Right lobe of liver (tissue), 6 donors: ENCODE results near the gene IPMK. TPM values are rescaled to one million over a fixed set of nuclear protein-coding genes. Genes with fewer than 3 reads are reported as not detected.
A peak's percentile ranks its signal among the peaks of the same experiment; 100 is the strongest.

Experiments used
- ATAC-seq, 4 donors: fragments of 200-7000 bp; cut with Tn5 transposase; one replicate each; pipeline ENCODE4 v1.9.1; 2020; ENCODE audit warnings: mild to moderate bottlenecking in 4 of 4, moderate library complexity in 4 of 4
- DNase-seq, 3 donors: peaks; one replicate each; pipeline ENCODE4 v3.0.0-alpha.2; 2020
- H3K27ac ChIP-seq, 3 donors: fragments of 200-600 bp; one replicate each; pipeline ENCODE4 v1.8.0; 2022
- H3K27me3 ChIP-seq, 2 donors: fragments of 200-600 bp; one replicate each; pipeline ENCODE4 v1.8.0; 2022
- H3K36me3 ChIP-seq, 4 donors: fragments of 200-600 bp; sonication (generic) in 1 of 4; one replicate each; pipeline versions ENCODE4 v1.5.1 to v1.8.0; 2017 to 2022; ENCODE audit warnings: control low read depth in 1 of 4
- H3K4me1 ChIP-seq, 4 donors: fragments of 200-600 bp; sonication (generic) in 1 of 4; one replicate each; pipeline versions ENCODE4 v1.5.1 to v1.8.0; 2017 to 2022; ENCODE audit warnings: control low read depth in 1 of 4
- H3K4me3 ChIP-seq, 3 donors: fragments of 200-600 bp; one replicate each; pipeline ENCODE4 v1.8.0; 2022
- H3K9me3 ChIP-seq, 4 donors: fragments of 200-600 bp; sonication (generic) in 1 of 4; one replicate each; pipeline versions ENCODE4 v1.5.1 to v1.8.0; 2017 to 2022; ENCODE audit warnings: control low read depth in 1 of 4
- POLR2A ChIP-seq: fragments of 450-650 bp; IDR thresholded peaks from one replicate; pipeline ENCODE4 v1.6.1; 2017; ENCODE audit warnings: antibody characterized with exemption, mild to moderate bottlenecking
- WGBS: methylation state at CpG from one replicate; pipeline ENCODE4 v1.1.6; 2018; ENCODE audit warnings: low coverage, low lambda C conversion rate; ENCODE audit not compliant: insufficient coverage; ENCODE audit errors: missing lambda C conversion rate; 5-methylcytosine and 5-hydroxymethylcytosine counted together
- intact Hi-C, 2 donors: fragments of 100-400 bp; cut with DNase I; formaldehyde crosslinking; loops; one replicate each; pipeline versions ENCODE4 v1.11.2 to v1.14.1; 2022
- total RNA-seq, 6 experiments: library from RNA; depleted of rRNA in 2 of 6; stranded (reverse); fragments of >200 nt in 2 of 6; fragmentation: NEBNext Ultra II Directional in 3 of 6; extraction: Animal tissue kit (Norgen Biotek cat#: 25700) in 3 of 6; gene quantifications; one replicate each; pipeline versions ENCODE4 v1.1.0 to v1.2.4, GENCODE V29; 2016 to 2023
- TF ChIP-seq, protein P1 (sequence below), 4 donors: fragments of 200-600 bp in 3 of 4; fragments of 450-650 bp in 1 of 4; IDR thresholded peaks; one replicate each; pipeline versions ENCODE4 v1.5.1 to v1.8.0; 2016 to 2022; ENCODE audit warnings: antibody characterized with exemption in 4 of 4, mild to moderate bottlenecking in 2 of 4
- donor health status: DM: no; HTN: yes; CAD: no.
- donor health status: DM: no; HTN: no; CAD: no.
- donor health status: DM: no; HTN: no; CAD: no.
- donor health status: DM: no; HTN: yes; CAD: no.
- donor health status: DM: no; HTN: yes; CAD: no.

Gene IPMK
- total RNA-seq, 6 experiments from 2014 or later, result 2.8 to 8.1 (median 4.7) TPM

DNA sequence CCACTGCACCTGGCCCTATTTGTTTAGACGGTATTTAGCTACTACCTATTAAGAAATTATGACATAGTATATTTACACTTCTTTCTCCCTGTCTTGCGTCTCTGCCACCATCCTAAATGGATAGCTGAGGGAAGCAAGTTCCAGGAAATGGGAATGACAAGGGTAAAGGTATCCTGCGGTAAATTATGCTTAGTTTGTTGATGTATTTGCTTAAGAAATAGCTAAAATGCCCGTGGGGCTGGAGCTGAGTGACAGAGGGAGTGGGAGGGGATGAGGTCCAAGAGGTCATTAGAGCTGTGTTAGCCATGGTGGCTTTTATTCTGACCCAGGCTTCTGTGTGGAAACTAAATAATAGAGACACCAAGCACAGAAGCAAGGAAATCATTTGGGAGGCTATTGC lies 38.1 kb upstream of the IPMK start:
- H3K4me1 ChIP-seq, result no peaks in the 10 kb centered on the region
- H3K9me3 ChIP-seq, result no peaks in the 10 kb centered on the region
- 38% methylated on average over 4 of the region's 4 CpGs for WGBS
- DNase-seq (no peak), ATAC-seq (no peak)
- H3K27ac ChIP-seq, result no peak overlapping the region
- no peaks in the 10 kb centered on the region for H3K27me3 ChIP-seq
- intact Hi-C loops, result no loop called here
- no peak for TF ChIP-seq POLR2A
- TF ChIP-seq, protein P1, sequence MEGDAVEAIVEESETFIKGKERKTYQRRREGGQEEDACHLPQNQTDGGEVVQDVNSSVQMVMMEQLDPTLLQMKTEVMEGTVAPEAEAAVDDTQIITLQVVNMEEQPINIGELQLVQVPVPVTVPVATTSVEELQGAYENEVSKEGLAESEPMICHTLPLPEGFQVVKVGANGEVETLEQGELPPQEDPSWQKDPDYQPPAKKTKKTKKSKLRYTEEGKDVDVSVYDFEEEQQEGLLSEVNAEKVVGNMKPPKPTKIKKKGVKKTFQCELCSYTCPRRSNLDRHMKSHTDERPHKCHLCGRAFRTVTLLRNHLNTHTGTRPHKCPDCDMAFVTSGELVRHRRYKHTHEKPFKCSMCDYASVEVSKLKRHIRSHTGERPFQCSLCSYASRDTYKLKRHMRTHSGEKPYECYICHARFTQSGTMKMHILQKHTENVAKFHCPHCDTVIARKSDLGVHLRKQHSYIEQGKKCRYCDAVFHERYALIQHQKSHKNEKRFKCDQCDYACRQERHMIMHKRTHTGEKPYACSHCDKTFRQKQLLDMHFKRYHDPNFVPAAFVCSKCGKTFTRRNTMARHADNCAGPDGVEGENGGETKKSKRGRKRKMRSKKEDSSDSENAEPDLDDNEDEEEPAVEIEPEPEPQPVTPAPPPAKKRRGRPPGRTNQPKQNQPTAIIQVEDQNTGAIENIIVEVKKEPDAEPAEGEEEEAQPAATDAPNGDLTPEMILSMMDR (IDR thresholded peaks at IDR 0.05), result no peak
- no peaks in the 10 kb centered on the region for H3K36me3 ChIP-seq
- no peak overlapping the region for H3K4me3 ChIP-seq

DNA sequence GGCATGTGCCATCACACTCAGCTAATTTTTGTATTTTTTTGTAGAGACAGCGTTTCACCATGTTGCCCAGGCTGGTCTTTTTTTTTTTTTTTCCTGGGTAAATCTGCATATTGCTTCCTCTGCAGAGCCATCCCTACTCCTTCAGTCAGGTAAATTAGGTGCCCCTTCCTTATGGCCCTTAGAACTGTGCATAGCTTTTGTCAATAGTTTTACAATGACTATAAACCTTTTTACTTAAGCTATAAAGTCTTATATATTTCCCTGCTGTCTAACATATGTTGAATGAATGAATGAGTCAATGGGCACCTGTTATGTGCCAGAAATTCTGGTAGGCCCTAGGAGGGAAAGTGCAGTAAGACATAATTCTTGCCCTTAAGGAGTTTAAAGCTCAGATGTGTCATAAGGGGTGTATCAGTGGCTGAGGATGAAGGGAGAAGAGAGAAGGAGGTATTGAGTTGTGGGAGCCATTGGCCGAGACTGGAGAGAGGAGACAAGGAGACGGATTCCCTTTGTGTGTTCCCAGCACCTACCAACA lies 36.5 kb upstream of the IPMK start:
- 77% methylated on average over 3 of the region's 3 CpGs for WGBS
- ATAC-seq (no peak), DNase-seq (no peak)
- Histone ChIP-seq H3K27ac (no peak overlapping the region), H3K4me3 (no peak overlapping the region), H3K9me3 (no peaks in the 10 kb centered on the region), H3K36me3 (no peaks in the 10 kb centered on the region), H3K4me1 (no peaks in the 10 kb centered on the region), H3K27me3 (no peaks in the 10 kb centered on the region)
- TF ChIP-seq, protein P1 (IDR thresholded peaks at IDR 0.05), result no peak
- no peak for TF ChIP-seq POLR2A
- intact Hi-C loops, result no loop called here

DNA sequence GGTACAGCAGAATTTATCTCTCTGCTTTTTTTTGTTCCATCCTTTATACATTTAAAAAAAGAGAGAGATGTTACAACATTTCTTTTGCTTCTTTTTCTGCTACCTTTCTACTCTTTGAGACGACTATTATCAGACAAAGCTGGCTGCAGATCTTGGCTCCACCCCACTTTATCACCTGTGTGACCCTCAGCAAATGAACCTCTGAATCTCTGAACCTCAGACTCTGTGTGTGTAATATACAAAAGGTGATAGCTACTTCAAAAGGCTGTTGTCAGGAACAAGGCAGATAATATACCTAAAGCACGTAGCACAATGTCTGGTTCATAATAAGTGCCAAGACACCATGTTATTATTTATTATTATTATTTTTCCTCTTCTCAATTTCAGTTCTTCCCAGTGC lies 34.6 kb upstream of the IPMK start:
- no peak overlapping the region for H3K4me3 ChIP-seq
- no peak overlapping the region for H3K27ac ChIP-seq
- no peaks in the 10 kb centered on the region for H3K36me3 ChIP-seq
- H3K27me3 ChIP-seq, result no peaks in the 10 kb centered on the region
- intact Hi-C loops, result no loop called here
- DNase-seq (no peak), ATAC-seq (no peak)
- TF ChIP-seq POLR2A, result no peak
- TF ChIP-seq, protein P1 (IDR thresholded peaks at IDR 0.05), result no peak
- H3K4me1 ChIP-seq, result no peaks in the 10 kb centered on the region
- 25% methylated on average over 2 of the region's 2 CpGs for WGBS
- H3K9me3 ChIP-seq, result no peaks in the 10 kb centered on the region

DNA sequence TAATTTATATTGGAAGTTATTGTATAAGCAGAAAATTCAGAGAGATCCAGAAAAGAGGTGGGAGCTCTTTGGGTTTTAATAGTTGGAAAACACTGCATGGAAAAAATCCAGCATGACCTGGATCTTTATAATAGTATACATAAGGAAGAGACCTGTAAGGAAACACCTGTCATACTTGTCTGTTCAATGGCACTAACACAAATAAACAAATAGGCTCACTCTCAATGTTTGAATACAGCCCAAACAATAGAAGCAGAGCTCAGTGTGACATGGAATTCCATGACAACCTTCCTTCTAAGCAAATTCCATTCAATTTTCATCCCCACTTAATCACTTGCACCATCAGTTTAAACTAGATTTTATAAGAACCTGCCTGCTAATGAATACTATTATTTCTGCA lies 33.0 kb upstream of the IPMK start:
- Histone ChIP-seq H3K36me3 (no peaks in the 10 kb centered on the region), H3K4me1 (no peaks in the 10 kb centered on the region), H3K9me3 (no peaks in the 10 kb centered on the region), H3K4me3 (no peak overlapping the region), H3K27me3 (no peaks in the 10 kb centered on the region), H3K27ac (no peak overlapping the region)
- intact Hi-C loops, result no loop called here
- TF ChIP-seq, protein P1 (IDR thresholded peaks at IDR 0.05), result no peak
- no peak for TF ChIP-seq POLR2A
- ATAC-seq (no peak), DNase-seq (no peak)

DNA sequence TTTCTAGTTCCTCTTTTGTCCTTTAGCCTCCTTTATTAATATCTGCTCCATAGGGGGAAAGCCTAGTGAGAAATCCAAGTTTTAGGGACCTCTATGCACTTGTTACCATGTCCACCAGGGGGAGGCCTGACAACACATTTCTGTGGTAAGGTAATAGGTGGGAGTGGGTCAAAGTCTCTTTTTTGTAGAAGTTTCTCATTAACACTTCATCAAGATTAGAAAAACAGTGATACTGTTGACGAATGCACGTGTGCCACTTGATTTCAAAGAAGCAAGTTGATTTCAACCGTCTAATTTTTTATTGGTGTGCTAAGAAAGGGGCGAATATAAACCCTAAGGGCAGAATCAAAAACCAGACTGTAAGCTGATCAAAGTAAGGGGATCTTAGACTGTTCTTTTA lies 31.9 kb upstream of the IPMK start:
- Histone ChIP-seq H3K27me3 (no peaks in the 10 kb centered on the region), H3K4me3 (no peak overlapping the region), H3K36me3 (no peaks in the 10 kb centered on the region), H3K4me1 (no peaks in the 10 kb centered on the region), H3K9me3 (no peaks in the 10 kb centered on the region), H3K27ac (no peak overlapping the region)
- ATAC-seq (peak; percentile 91 to 99 (median 94)), DNase-seq (peak in 2 of 3 donors; percentile 47 to 61)
- no peak for TF ChIP-seq POLR2A
- TF ChIP-seq, protein P1 (IDR thresholded peaks at IDR 0.05), result peak; percentile 80 to 92 (median 84)
- WGBS, result 5% methylated on average over 4 of the region's 4 CpGs
- intact Hi-C loops, result loop anchor here in 1 of 2 donors (10.0 kb wide), 1 partner anchor 125 kb away; no protein-coding TSS in a partner anchor
